CD4-positive, alpha-beta T cell (primary cell): Measurements from ENCODE around the gene RUNX2. TPM values are rescaled to one million over a fixed set of nuclear protein-coding genes. Genes with fewer than 3 reads are reported as not detected.

Source experiments
- ATAC-seq: fragments of 200-7000 bp; cut with Tn5 transposase; one replicate; pipeline ENCODE4 v1.10.0; 2022; ENCODE audit warnings: mild to moderate bottlenecking; ENCODE audit not compliant: poor library complexity
- CTCF ChIA-PET: fragments of 350-600 bp; sonication (Branson Sonifier 250); formaldehyde crosslinking; loops from one replicate; lab custom pipeline; 2021; ENCODE audit warnings: antibody characterized with exemption, inconsistent platforms; lab: Charles Lee
- POLR2A ChIA-PET: fragments of 350-600 bp; sonication (Branson Sonifier 250); formaldehyde crosslinking; loops from one replicate; lab custom pipeline; 2021; ENCODE audit warnings: antibody characterized with exemption, inconsistent platforms; lab: Charles Lee
- DNase-seq, 14 experiments: peaks; one replicate each; pipeline ENCODE4 v3.0.0-alpha.2; 2013 to 2020; ENCODE audit warnings: mixed read lengths in 2 of 14
- H3K27ac ChIP-seq, 2 donors: one replicate each; pipeline versions ENCODE4 v1.5.1 to v1.7.0; 2013; ENCODE audit warnings: low read length in 2 of 2, low read depth in 1 of 2, mild to moderate bottlenecking in 1 of 2
- H3K27me3 ChIP-seq, 2 experiments: 1 replicate in 1 of 2; 2 replicates in 1 of 2; pipeline versions ENCODE4 v1.6.1 to v1.7.0; 2013; ENCODE audit warnings: low read length in 2 of 2, control low read depth in 1 of 2, mild to moderate bottlenecking in 1 of 2, moderate library complexity in 1 of 2; ENCODE audit not compliant: insufficient read depth in 2 of 2, control insufficient read depth in 1 of 2
- H3K36me3 ChIP-seq: one replicate; pipeline ENCODE4 v1.6.1; 2013; ENCODE audit warnings: low read length, control low read depth; ENCODE audit not compliant: insufficient read depth
- H3K4me1 ChIP-seq: one replicate; pipeline ENCODE4 v1.6.1; 2013; ENCODE audit warnings: low read length, control low read depth; ENCODE audit not compliant: insufficient read depth
- H3K4me3 ChIP-seq: one replicate; pipeline ENCODE4 v1.5.1; 2013; ENCODE audit warnings: mild to moderate bottlenecking, low read length, moderate library complexity
- H3K9me3 ChIP-seq, 2 experiments: 1 replicate in 1 of 2; 2 replicates in 1 of 2; pipeline versions ENCODE4 v1.6.1 to v1.7.0; 2013; ENCODE audit warnings: low read length in 2 of 2, mild to moderate bottlenecking in 2 of 2, control low read depth in 1 of 2, moderate library complexity in 1 of 2; ENCODE audit not compliant: control insufficient read depth in 1 of 2, insufficient read depth in 1 of 2
- H3K27ac Mint-ChIP-seq: one replicate; pipeline ENCODE4 v1.8.0; 2020; ENCODE audit warnings: mixed read lengths
- H3K27me3 Mint-ChIP-seq: one replicate; pipeline ENCODE4 v1.8.0; 2021; ENCODE audit warnings: mixed read lengths
- H3K36me3 Mint-ChIP-seq: one replicate; pipeline ENCODE4 v1.8.0; 2021; ENCODE audit warnings: low read depth, mixed read lengths
- H3K4me1 Mint-ChIP-seq: one replicate; pipeline ENCODE4 v1.8.0; 2021; ENCODE audit warnings: low read depth, mixed read lengths
- H3K4me3 Mint-ChIP-seq: one replicate; pipeline ENCODE4 v1.8.0; 2020; ENCODE audit warnings: mild to moderate bottlenecking, mixed read lengths
- H3K9me3 Mint-ChIP-seq: one replicate; pipeline ENCODE4 v1.8.0; 2020; ENCODE audit warnings: mixed read lengths
- CTCF ChIP-seq: fragments of 200-600 bp; IDR thresholded peaks from one replicate; pipeline ENCODE4 v1.8.0; 2022; ENCODE audit warnings: antibody characterized with exemption, mild to moderate bottlenecking
- intact Hi-C, 2 experiments: fragments of 100-400 bp; cut with DNase I in 1 of 2; cut with micrococcal nuclease in 1 of 2; formaldehyde crosslinking; loops; one replicate each; pipeline versions ENCODE4 v1.15.1 to v1.9.0; 2023 to 2025; cut with DNase I, micrococcal nuclease
- total RNA-seq, 174 experiments: library from RNA in 2 of 174; stranded (reverse) in 2 of 174; gene quantifications; one replicate each; pipeline ENCODE4 v1.2.3 and lab custom pipeline; 2021 to 2026

RUNX2 gene
- total RNA-seq, 2 experiments from 2014 or later = 17.5 to 18.0 TPM

- H3K9me3 Mint-ChIP-seq = no peaks in the 10 kb centered on the region
- intact Hi-C loops = loop anchor here (5.0 kb wide), 2 partner anchors 167 to 932 kb away; no protein-coding TSS in a partner anchor
- DNase-seq = no peak
- H3K4me3 ChIP-seq = no peak overlapping the region
- H3K27me3 Mint-ChIP-seq = no peaks in the 10 kb centered on the region
- H3K36me3 ChIP-seq = no peaks in the 10 kb centered on the region
- peaks cover 60% of the 10 kb centered on the region for H3K4me1 ChIP-seq
- H3K4me3 Mint-ChIP-seq = peak overlapping the region; percentile 14
- ChIA-PET CTCF (no interaction called here), POLR2A (interaction anchor here (0.8 to 2.0 kb wide), 2 partner anchors 94 to 211 kb away, joined by 3 to 6 read pairs; partner anchors contain the start of gene SUPT3H)
- H3K27me3 ChIP-seq = no peaks in the 10 kb centered on the region
- peaks cover 64% of the 10 kb centered on the region for H3K4me1 Mint-ChIP-seq
- TF ChIP-seq CTCF = no peak
- peak overlapping the region; percentile 18 for H3K27ac Mint-ChIP-seq
- no peaks in the 10 kb centered on the region for H3K9me3 ChIP-seq
- H3K27ac ChIP-seq = no peak overlapping the region
- no peaks in the 10 kb centered on the region for H3K36me3 Mint-ChIP-seq
- ATAC-seq = no peak
These were observed 261.2 kb downstream of the RUNX2 start for GRCh38 chr6:45589367-45589766.

- Histone ChIP-seq H3K27ac (no peak overlapping the region), H3K4me3 (no peak overlapping the region), H3K36me3 (no peaks in the 10 kb centered on the region), H3K27me3 (no peaks in the 10 kb centered on the region), H3K4me1 (peaks cover 52% of the 10 kb centered on the region), H3K9me3 (no peaks in the 10 kb centered on the region)
- Mint-ChIP-seq H3K4me1 (peaks cover 64% of the 10 kb centered on the region), H3K27ac (no peak overlapping the region), H3K4me3 (no peak overlapping the region), H3K36me3 (no peaks in the 10 kb centered on the region), H3K27me3 (no peaks in the 10 kb centered on the region), H3K9me3 (no peaks in the 10 kb centered on the region)
- ChIA-PET CTCF (no interaction called here), POLR2A (interaction anchor here (2.0 kb wide), 1 partner anchor 95 kb away, joined by 6 read pairs; no protein-coding TSS in a partner anchor)
- intact Hi-C loops = no loop called here
- DNase-seq (peak in 2 of 14 experiments; percentile 22 to 35), ATAC-seq (no peak)
- no peak for TF ChIP-seq CTCF
These were observed 262.1 kb downstream of the RUNX2 start for GRCh38 chr6:45590226-45590625.

GRCh38 chr6:45590696-45591184, 262.6 kb downstream of the RUNX2 start:
- Histone ChIP-seq H3K27ac (no peak overlapping the region), H3K4me3 (no peak overlapping the region), H3K36me3 (no peaks in the 10 kb centered on the region), H3K27me3 (no peaks in the 10 kb centered on the region), H3K4me1 (peaks cover 52% of the 10 kb centered on the region), H3K9me3 (no peaks in the 10 kb centered on the region)
- H3K27ac Mint-ChIP-seq = no peak overlapping the region
- TF ChIP-seq CTCF = no peak
- ChIA-PET POLR2A (interaction anchor here (2.0 kb wide), 1 partner anchor 95 kb away, joined by 6 read pairs; no protein-coding TSS in a partner anchor), CTCF (no interaction called here)
- intact Hi-C loops = no loop called here
- no peak for ATAC-seq
- no peak overlapping the region for H3K4me3 Mint-ChIP-seq
- H3K27me3 Mint-ChIP-seq = no peaks in the 10 kb centered on the region
- no peaks in the 10 kb centered on the region for H3K9me3 Mint-ChIP-seq
- no peaks in the 10 kb centered on the region for H3K36me3 Mint-ChIP-seq
- H3K4me1 Mint-ChIP-seq = peaks cover 64% of the 10 kb centered on the region
- DNase-seq = no peak
